NCI-H128 (cell line): ENCODE measurements around the gene MAMSTR.

Experiments
- DNase-seq: peaks from one replicate; lab custom pipeline; 2025; ENCODE audit not compliant: unreplicated experiment; lab: John Stamatoyannopoulos, UW

MAMSTR gene

GRCh38 chr19:48746110-48746509 is 26.6 kb upstream of the MAMSTR start:
- no peak for DNase-seq

GRCh38 chr19:48745208-48745995 is 25.9 kb upstream of the MAMSTR start:
- no peak for DNase-seq

GRCh38 chr19:48742096-48742495 is 22.6 kb upstream of the MAMSTR start:
- DNase-seq = no peak

- DNase-seq = no peak
Observed at GRCh38 chr19:48741129-48741999, 21.8 kb upstream of the MAMSTR start.

- DNase-seq = no peak
Observed at GRCh38 chr19:48740164-48740972, 20.8 kb upstream of the MAMSTR start, which contains the start of gene RASIP1. Gene RASIP1, minus strand, starts transcription at chr19:48740610. Its CDS starts 328 bp downstream, at chr19:48740282.

- no peak for DNase-seq
Observed at GRCh38 chr19:48739404-48740163, 20.1 kb upstream of the MAMSTR start.

GRCh38 chr19:48738557-48739403 is 19.3 kb upstream of the MAMSTR start:
- peak; percentile 78 for DNase-seq

- no peak for DNase-seq
Observed at GRCh38 chr19:48737360-48737998, 18.0 kb upstream of the MAMSTR start.

GRCh38 chr19:48735031-48735615 is 15.6 kb upstream of the MAMSTR start:
- DNase-seq = no peak

GRCh38 chr19:48734625-48735024 is 15.1 kb upstream of the MAMSTR start:
- no peak for DNase-seq

- no peak for DNase-seq
Observed at GRCh38 chr19:48731452-48731851, 11.9 kb upstream of the MAMSTR start.

- no peak for DNase-seq
Observed at GRCh38 chr19:48728911-48729664, 9.6 kb upstream of the MAMSTR start.

- DNase-seq = no peak
Observed at GRCh38 chr19:48726556-48726955, 7.0 kb upstream of the MAMSTR start.

- DNase-seq = no peak
Observed at GRCh38 chr19:48724796-48725753, 5.5 kb upstream of the MAMSTR start.

- DNase-seq = no peak
Observed at GRCh38 chr19:48722196-48722708, 2.7 kb upstream of the MAMSTR start.

GRCh38 chr19:48720613-48721296 is 1.2 kb upstream of the MAMSTR start:
- peak; percentile 98 for DNase-seq
